Uterus (tissue), 2 donors: ENCODE measurements around the gene RFX4.

Experiments used
- CTCF ChIP-seq, 4 experiments: fragments of 200-600 bp in 2 of 4; fragments of 450-650 bp in 2 of 4; sonication (generic) in 2 of 4; IDR thresholded peaks; one replicate each; pipeline ENCODE4 v1.5.1; 2016 to 2019; ENCODE audit warnings: antibody characterized with exemption in 4 of 4, mild to moderate bottlenecking in 2 of 4, moderate library complexity in 1 of 4
- POLR2A ChIP-seq, 2 donors: fragments of 450-650 bp; IDR thresholded peaks; one replicate each; pipeline ENCODE4 v1.6.1; 2016; ENCODE audit warnings: antibody characterized with exemption in 2 of 2, mild to moderate bottlenecking in 1 of 2, moderate library complexity in 1 of 2

DNA sequence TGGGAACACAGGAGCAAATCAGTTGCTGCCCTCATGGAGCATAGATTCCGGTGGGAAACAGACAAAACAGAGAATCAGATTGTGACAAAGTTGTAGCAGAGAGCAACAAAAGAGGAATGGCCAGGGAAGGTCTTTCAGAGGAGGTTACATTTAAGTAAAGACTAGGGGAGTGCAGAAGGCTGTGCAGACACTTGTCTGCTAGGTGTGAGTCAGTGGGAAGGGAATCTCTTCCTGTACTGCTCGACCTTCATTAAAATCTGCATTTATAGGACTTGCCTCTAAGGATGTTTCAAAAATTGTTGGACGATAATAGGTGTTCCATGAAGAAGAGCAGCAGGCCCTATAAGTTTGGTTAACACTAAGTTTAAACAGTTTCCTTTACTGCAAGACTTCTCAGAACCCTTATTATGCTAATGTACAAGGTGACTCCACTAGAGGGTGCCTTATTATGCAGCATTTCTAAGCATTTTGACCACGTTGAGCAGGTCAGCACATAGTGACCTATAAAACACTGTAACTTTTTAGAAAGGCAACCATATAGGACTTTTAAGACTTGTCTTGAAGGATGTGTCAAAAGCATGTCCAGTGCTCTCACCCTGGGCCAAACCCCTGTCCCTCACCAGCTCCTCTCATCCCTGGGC lies 99.9 kb downstream of the RFX4 start:
- TF ChIP-seq CTCF (IDR thresholded peaks at IDR 0.05) = no peak
- no peak for TF ChIP-seq POLR2A (IDR thresholded peaks at IDR 0.05)
